ENCODE results near the gene MZF1.

The MZF1 gene

GRCh38 chr19:58563823-58564222 is 9.3 kb downstream of the MZF1 start:
- H3K4me3 ChIP-seq (ENCODE audit: low read depth, low read length): no peak overlapping the region
- no peaks in the 10 kb centered on the region for H3K9me3 ChIP-seq (ENCODE audit: control insufficient read depth, insufficient read depth, low read depth, low read length)
- no peak overlapping the region for H3K27ac ChIP-seq (ENCODE audit: extremely low read depth, low read depth, low read length)
- ChIA-PET CTCF (interaction anchor here (0.6 to 1.0 kb wide), 3 partner anchors 18 to 47 kb away, joined by 3 to 6 read pairs (median 4); partner anchors contain the start of gene TRIM28), POLR2A (interaction anchor here (0.7 to 3.6 kb wide), 3 partner anchors 8 to 20 kb away, joined by 3 to 19 read pairs (median 4); partner anchors contain the start of genes CHMP2A, MZF1 and TRIM28)
- TF ChIP-seq ZNF768 (tag by site-specific recombination; IDR thresholded peaks at IDR 0.05): no peak
- no peak for TF ChIP-seq ZNF398 (tag by site-specific recombination; IDR thresholded peaks at IDR 0.05)
- no peak for TF ChIP-seq ZFP69B (tag by site-specific recombination; IDR thresholded peaks at IDR 0.05)
- TF ChIP-seq ELK4 (IDR thresholded peaks at IDR 0.05; ENCODE audit: borderline replicate concordance, low read depth, low read length): no peak
- TF ChIP-seq YY1 (tag by site-specific recombination; IDR thresholded peaks at IDR 0.05): no peak
- TF ChIP-seq ZNF510 (tag by site-specific recombination; IDR thresholded peaks at IDR 0.05; ENCODE audit: insufficient replicate concordance): no peak
- no peak for TF ChIP-seq ZNF292 (tag by site-specific recombination; IDR thresholded peaks at IDR 0.05; ENCODE audit: borderline replicate concordance, low read depth)
- no peak for TF ChIP-seq ZNF670 (tag by site-specific recombination; IDR thresholded peaks at IDR 0.05; ENCODE audit: low read depth)
- no peak for TF ChIP-seq ZNF645 (tag by site-specific recombination; IDR thresholded peaks at IDR 0.05)
- no peak for TF ChIP-seq ZNF571 (tag by site-specific recombination; IDR thresholded peaks at IDR 0.05)
- no peak for TF ChIP-seq ZNF600 (tag by site-specific recombination; IDR thresholded peaks at IDR 0.05)
- TF ChIP-seq ZXDB (tag by site-specific recombination; IDR thresholded peaks at IDR 0.05): no peak
- TF ChIP-seq PBX3 (CRISPR knock-in tag; IDR thresholded peaks at IDR 0.05): no peak
- no peak for TF ChIP-seq ZBTB49 (tag by site-specific recombination; IDR thresholded peaks at IDR 0.05; ENCODE audit: low read depth)
- TF ChIP-seq FEZF1 (tag by site-specific recombination; IDR thresholded peaks at IDR 0.05): no peak
- no peak for TF ChIP-seq MYNN (tag by site-specific recombination; IDR thresholded peaks at IDR 0.05; ENCODE audit: borderline replicate concordance)
- no peak for TF ChIP-seq ZNF529 (tag by site-specific recombination; IDR thresholded peaks at IDR 0.05; ENCODE audit: insufficient replicate concordance)
- no peak for TF ChIP-seq ZNF610 (tag by site-specific recombination; IDR thresholded peaks at IDR 0.05; ENCODE audit: borderline replicate concordance)
- TF ChIP-seq ZNF777 (tag by site-specific recombination; IDR thresholded peaks at IDR 0.05; ENCODE audit: borderline replicate concordance): no peak
- H3K36me3 ChIP-seq (ENCODE audit: control insufficient read depth in 2 of 2, insufficient read depth in 1 of 2, low read length in 2 of 2): peaks cover 7 to 39% of the 10 kb centered on the region in 2 experiments; a peak in 2 of 3 replicates
- H3K4me1 ChIP-seq (ENCODE audit: control insufficient read depth, insufficient read depth, low read length): peaks cover 6% of the 10 kb centered on the region; the same call in 1 of the 2 replicates
